Calu3 (cell line): Measurements from ENCODE around the gene SMARCC1. TPM values are rescaled to one million over a fixed set of nuclear protein-coding genes. Genes with fewer than 3 reads are reported as not detected.

Source experiments
- BruUV-seq: library from RNA; stranded (reverse); fragments of 400-500 nt; replicated peaks from 2 replicates; lab custom pipeline; 2021; lab: Mats Ljungman, UMichigan
- CTCF ChIA-PET: fragments of 300-600 bp; sonication (Branson Sonifier 250); formaldehyde crosslinking; loops from one replicate; lab custom pipeline; 2022; ENCODE audit warnings: antibody characterized with exemption; lab: Charles Lee
- DNase-seq: peaks from one replicate; pipeline ENCODE4 v3.0.0; 2022
- H3K27ac Mint-ChIP-seq: one replicate; pipeline ENCODE4 v1.8.0; 2022; ENCODE audit warnings: mixed read lengths; ENCODE audit not compliant: unreplicated experiment
- H3K27me3 Mint-ChIP-seq: one replicate; pipeline ENCODE4 v1.8.0; 2022; ENCODE audit warnings: mixed read lengths; ENCODE audit not compliant: unreplicated experiment
- H3K36me3 Mint-ChIP-seq: one replicate; pipeline ENCODE4 v1.8.0; 2022; ENCODE audit warnings: mild to moderate bottlenecking, moderate library complexity, mixed read lengths; ENCODE audit not compliant: insufficient read depth, unreplicated experiment
- H3K4me1 Mint-ChIP-seq: one replicate; pipeline ENCODE4 v1.8.0; 2022; ENCODE audit warnings: mild to moderate bottlenecking, low read depth, mixed read lengths; ENCODE audit not compliant: unreplicated experiment
- H3K4me3 Mint-ChIP-seq: one replicate; pipeline ENCODE4 v1.8.0; 2022; ENCODE audit warnings: mild to moderate bottlenecking, low read depth, moderate library complexity, mixed read lengths; ENCODE audit not compliant: unreplicated experiment
- H3K9me3 Mint-ChIP-seq: one replicate; pipeline ENCODE4 v1.8.0; 2022; ENCODE audit warnings: low read depth, mixed read lengths; ENCODE audit not compliant: unreplicated experiment
- CTCF ChIP-seq: fragments of 200-600 bp; IDR thresholded peaks from one replicate; pipeline ENCODE4 v1.8.0; 2022; ENCODE audit warnings: antibody characterized with exemption; ENCODE audit not compliant: unreplicated experiment
- intact Hi-C: fragments of 100-400 bp; cut with micrococcal nuclease; formaldehyde crosslinking; loops from one replicate; pipeline ENCODE4 v1.10.0; 2022; ENCODE audit not compliant: unreplicated experiment
- total RNA-seq: library from RNA; stranded (reverse); gene quantifications from 2 replicates; pipeline ENCODE4 v1.2.3, GENCODE V29; 2022

The SMARCC1 gene
- total RNA-seq, 1 experiment from 2014 or later = 122 TPM

GRCh38 chr3:47573190-47574172, 208.2 kb downstream of the SMARCC1 start:
- no peak for TF ChIP-seq CTCF
- intact Hi-C loops = no loop called here
- BruUV-seq = no TSS peak
- no peaks in the 10 kb centered on the region for H3K4me1 Mint-ChIP-seq
- DNase-seq = no peak
- no peaks in the 10 kb centered on the region for H3K9me3 Mint-ChIP-seq
- H3K27ac Mint-ChIP-seq = no peak overlapping the region
- CTCF ChIA-PET = no interaction called here
- H3K4me3 Mint-ChIP-seq = no peak overlapping the region
- H3K27me3 Mint-ChIP-seq = no peaks in the 10 kb centered on the region
- H3K36me3 Mint-ChIP-seq = no peaks in the 10 kb centered on the region

GRCh38 chr3:47571391-47572175, 210.1 kb downstream of the SMARCC1 start:
- H3K27me3 Mint-ChIP-seq = no peaks in the 10 kb centered on the region

GRCh38 chr3:47568901-47569300, 212.8 kb downstream of the SMARCC1 start:
- H3K4me3 Mint-ChIP-seq = no peak overlapping the region
- CTCF ChIA-PET = interaction anchor here (1.2 kb wide), 1 partner anchor 17 kb away, joined by 3 read pairs; no protein-coding TSS in a partner anchor

More at GRCh38 chr3:47571391-47572175, 210.1 kb downstream of the SMARCC1 start:
- no peaks in the 10 kb centered on the region for H3K36me3 Mint-ChIP-seq
- no peaks in the 10 kb centered on the region for H3K9me3 Mint-ChIP-seq
- H3K4me1 Mint-ChIP-seq = no peaks in the 10 kb centered on the region
- intact Hi-C loops = no loop called here
- no peak for DNase-seq
- no peak overlapping the region for H3K27ac Mint-ChIP-seq
- CTCF ChIA-PET = no interaction called here
- TF ChIP-seq CTCF = no peak
- no peak overlapping the region for H3K4me3 Mint-ChIP-seq
- BruUV-seq = no TSS peak

More at GRCh38 chr3:47568901-47569300, 212.8 kb downstream of the SMARCC1 start:
- no peak for DNase-seq
- Mint-ChIP-seq H3K4me1 (no peaks in the 10 kb centered on the region), H3K36me3 (no peaks in the 10 kb centered on the region), H3K27me3 (no peaks in the 10 kb centered on the region), H3K27ac (no peak overlapping the region), H3K9me3 (no peaks in the 10 kb centered on the region)
- BruUV-seq = no TSS peak
- intact Hi-C loops = no loop called here
- TF ChIP-seq CTCF = no peak
